Progenitor cell of endocrine pancreas (in vitro differentiated cells): ENCODE results near the gene CAMK1D. TPM values are rescaled to one million over a fixed set of nuclear protein-coding genes. Genes with fewer than 3 reads are reported as not detected.

ENCODE experiments used
- DNase-seq: peaks from one replicate; pipeline ENCODE4 v3.0.0; 2021; ENCODE audit warnings: low spot score; ENCODE audit not compliant: unreplicated experiment
- H3K27ac Mint-ChIP-seq: 2 replicates; pipeline ENCODE4 v1.8.0; 2021; ENCODE audit warnings: mild to moderate bottlenecking, moderate library complexity, mixed read lengths
- H3K27me3 Mint-ChIP-seq: 2 replicates; pipeline ENCODE4 v1.8.0; 2021; ENCODE audit warnings: mixed read lengths
- H3K36me3 Mint-ChIP-seq: 2 replicates; pipeline ENCODE4 v1.8.0; 2022; ENCODE audit warnings: mixed read lengths; ENCODE audit not compliant: insufficient read depth
- H3K4me1 Mint-ChIP-seq: 2 replicates; pipeline ENCODE4 v1.8.0; 2021; ENCODE audit warnings: low read depth, mixed read lengths
- H3K4me3 Mint-ChIP-seq: 2 replicates; pipeline ENCODE4 v1.8.0; 2021; ENCODE audit warnings: low read depth, mild to moderate bottlenecking, moderate library complexity, mixed read lengths
- H3K9me3 Mint-ChIP-seq: 2 replicates; pipeline ENCODE4 v1.8.0; 2021; ENCODE audit warnings: low read depth, mixed read lengths
- CTCF ChIP-seq: fragments of 200-600 bp; sonication (generic); IDR thresholded peaks from one replicate; pipeline ENCODE4 v1.5.0; 2021; ENCODE audit warnings: antibody characterized with exemption, mild to moderate bottlenecking; ENCODE audit not compliant: unreplicated experiment
- total RNA-seq: library from RNA; stranded (reverse); gene quantifications from 2 replicates; pipeline ENCODE4 v1.2.1, GENCODE V29; 2021

Gene CAMK1D
- total RNA-seq, 1 donor from 2014 or later, result 10.8 TPM

DNA sequence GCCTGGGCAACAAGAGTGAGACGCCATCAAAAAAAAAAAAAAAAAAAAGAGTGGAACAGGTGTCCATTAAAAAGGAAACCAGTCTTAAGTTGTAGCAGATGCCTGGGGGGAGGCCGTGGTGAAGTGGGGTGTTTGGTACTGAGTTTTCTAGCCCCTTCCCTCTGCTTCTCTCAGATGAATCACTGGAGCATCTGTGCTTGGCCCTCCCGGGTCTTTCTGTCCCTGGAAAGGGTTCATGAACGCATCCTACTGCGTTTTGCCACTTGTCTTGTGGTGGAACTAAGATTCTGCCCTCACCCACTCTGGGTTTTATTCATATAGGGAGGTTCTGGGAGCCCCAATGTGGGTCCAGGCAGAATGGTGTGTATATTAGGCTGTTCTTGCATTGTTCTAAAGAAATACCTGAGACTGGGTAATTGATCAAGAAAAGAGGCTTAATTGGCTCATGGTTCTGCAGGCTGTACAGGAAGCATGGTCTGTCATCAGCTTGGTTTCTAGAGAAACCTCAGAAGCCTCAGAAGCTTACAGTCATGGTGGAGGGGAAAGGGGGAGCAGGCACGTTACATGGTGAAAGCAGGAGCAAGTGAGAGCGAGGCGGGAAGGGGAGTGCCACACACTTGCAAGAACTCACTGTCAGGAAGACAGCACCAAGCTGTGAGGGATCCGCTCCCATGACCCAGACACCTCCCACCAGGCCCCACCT is 63.5 kb downstream of the CAMK1D start:
- no peak overlapping the region for H3K27ac Mint-ChIP-seq
- no peak for TF ChIP-seq CTCF
- no peaks in the 10 kb centered on the region for H3K36me3 Mint-ChIP-seq
- peaks cover 5% of the 10 kb centered on the region for H3K9me3 Mint-ChIP-seq
- DNase-seq, result no peak
- H3K4me1 Mint-ChIP-seq, result no peaks in the 10 kb centered on the region
- H3K27me3 Mint-ChIP-seq, result peaks cover 12% of the 10 kb centered on the region
- H3K4me3 Mint-ChIP-seq, result no peak overlapping the region

GRCh38 chr10:12413369-12413711 is 64.0 kb downstream of the CAMK1D start:
- Mint-ChIP-seq H3K9me3 (peaks cover 5% of the 10 kb centered on the region), H3K27me3 (peaks cover 11% of the 10 kb centered on the region), H3K4me1 (no peaks in the 10 kb centered on the region), H3K36me3 (no peaks in the 10 kb centered on the region), H3K27ac (no peak overlapping the region), H3K4me3 (no peak overlapping the region)
- TF ChIP-seq CTCF, result no peak
- no peak for DNase-seq

DNA sequence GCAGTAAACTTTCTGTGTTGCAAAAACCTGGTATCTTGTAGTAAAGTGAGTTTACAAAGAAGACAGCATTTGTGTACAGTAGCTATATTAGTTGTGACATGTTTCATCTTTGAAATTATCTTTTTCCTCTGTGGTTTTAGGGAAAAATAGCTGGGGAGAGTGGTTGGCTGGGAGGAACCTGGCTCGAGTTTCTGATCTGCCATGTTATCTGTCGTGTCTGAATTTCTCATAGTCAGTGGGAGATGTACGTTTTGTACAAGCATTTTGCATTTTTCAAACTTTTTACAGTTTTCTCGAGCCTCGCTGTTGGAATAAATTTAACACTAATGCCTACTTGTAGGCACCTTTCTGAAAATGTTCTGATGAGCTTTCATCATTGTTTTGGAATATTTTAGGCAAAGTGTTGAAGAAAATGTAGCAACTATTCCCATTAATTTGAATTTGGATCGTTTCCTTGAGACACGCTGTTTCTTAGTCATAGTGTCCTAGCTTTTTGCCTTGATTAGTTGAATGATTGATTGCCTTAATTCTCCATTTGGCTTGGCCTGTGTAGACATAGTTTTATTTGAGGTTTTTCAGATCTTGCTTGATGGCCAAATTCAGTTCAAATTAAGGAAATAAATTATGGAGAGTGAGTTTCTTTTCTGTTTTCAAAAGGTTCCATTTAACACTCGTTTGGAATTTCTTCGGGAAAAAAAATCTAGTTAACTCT is 65.1 kb downstream of the CAMK1D start:
- H3K9me3 Mint-ChIP-seq, result peaks cover 5% of the 10 kb centered on the region
- no peak for DNase-seq
- no peak overlapping the region for H3K4me3 Mint-ChIP-seq
- TF ChIP-seq CTCF, result no peak
- no peaks in the 10 kb centered on the region for H3K4me1 Mint-ChIP-seq
- no peaks in the 10 kb centered on the region for H3K36me3 Mint-ChIP-seq
- peaks cover 5% of the 10 kb centered on the region for H3K27me3 Mint-ChIP-seq
- H3K27ac Mint-ChIP-seq, result no peak overlapping the region

GRCh38 chr10:12416344-12417050 is 67.2 kb downstream of the CAMK1D start:
- DNase-seq, result no peak
- Mint-ChIP-seq H3K9me3 (peaks cover 5% of the 10 kb centered on the region), H3K4me1 (peaks cover 8% of the 10 kb centered on the region), H3K27ac (no peak overlapping the region), H3K4me3 (no peak overlapping the region), H3K36me3 (no peaks in the 10 kb centered on the region), H3K27me3 (no peaks in the 10 kb centered on the region)
- TF ChIP-seq CTCF, result no peak

DNA sequence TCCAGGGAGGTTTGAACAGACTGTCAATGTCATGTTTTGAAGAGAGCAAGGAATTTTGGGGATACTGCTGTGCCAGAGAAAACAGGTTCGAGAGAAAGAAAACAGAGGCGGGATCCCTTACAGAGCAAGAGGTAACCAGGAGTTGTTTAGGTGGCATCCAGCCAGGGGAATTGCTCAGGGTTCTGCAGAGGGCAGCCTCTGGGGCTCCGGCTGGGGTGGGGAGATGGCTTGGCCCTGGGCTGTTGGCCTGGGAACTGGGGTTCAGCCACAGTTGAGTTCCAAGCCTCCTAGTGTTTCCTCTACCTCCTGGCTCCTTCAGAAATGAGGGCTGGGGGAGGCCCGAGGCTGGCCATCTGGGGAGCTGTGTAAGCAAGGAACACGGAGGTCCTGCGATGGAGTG is 68.0 kb downstream of the CAMK1D start:
- no peak for TF ChIP-seq CTCF
- Mint-ChIP-seq H3K9me3 (peaks cover 5% of the 10 kb centered on the region), H3K4me3 (no peak overlapping the region), H3K27me3 (no peaks in the 10 kb centered on the region), H3K4me1 (peaks cover 8% of the 10 kb centered on the region), H3K36me3 (no peaks in the 10 kb centered on the region), H3K27ac (no peak overlapping the region)
- DNase-seq, result no peak
